Cardiac muscle cell (in vitro differentiated cells and primary cell): Measurements from ENCODE around the gene GAS2. TPM values are rescaled to one million over a fixed set of nuclear protein-coding genes. Genes with fewer than 3 reads are reported as not detected.

ENCODE experiments used
- DNase-seq, 2 donors: peaks; one replicate each; pipeline versions ENCODE4 v3.0.0 to v3.0.0-alpha.2; 2010 to 2017; ENCODE audit warnings: low read depth in 1 of 2, low spot score in 1 of 2
- H3K27ac ChIP-seq: fragments of 200-600 bp; sonication (generic); 2 replicates; pipeline ENCODE4 v1.5.1; 2016
- H3K27me3 ChIP-seq: fragments of 200-600 bp; sonication (generic); 2 replicates; pipeline ENCODE4 v1.6.0; 2016; ENCODE audit warnings: control low read depth
- H3K36me3 ChIP-seq: fragments of 200-600 bp; sonication (generic); 2 replicates; pipeline ENCODE4 v1.5.1; 2016; ENCODE audit warnings: control low read depth
- H3K4me1 ChIP-seq: fragments of 200-600 bp; sonication (generic); 2 replicates; pipeline ENCODE4 v1.8.1; 2017; ENCODE audit warnings: low read depth, mild to moderate bottlenecking, mixed run types
- H3K4me3 ChIP-seq: fragments of 200-600 bp; sonication (generic); 2 replicates; pipeline ENCODE4 v1.5.1; 2016; ENCODE audit warnings: mild to moderate bottlenecking
- H3K9me3 ChIP-seq: fragments of 200-600 bp; sonication (generic); 2 replicates; pipeline ENCODE4 v1.5.1; 2017; ENCODE audit warnings: low read depth, mild to moderate bottlenecking, control low read depth
- polyA plus RNA-seq: library from polyadenylated mRNA; unstranded; fragments of >200 nt; fragmentation: Nextera tagmentation; extraction: Ambion mirVana; gene quantifications from 2 replicates; pipeline ENCODE4 v1.2.1, GENCODE V29; 2016
- total RNA-seq: library from RNA; depleted of rRNA; stranded (reverse); fragments of >200 nt; gene quantifications from 2 replicates; pipeline ENCODE4 v1.2.3, GENCODE V29; 2016
- TF ChIP-seq, protein P1 (sequence below): IDR thresholded peaks from 2 replicates; pipeline ENCODE4 v1.5.1; 2012; ENCODE audit warnings: low read depth, mild to moderate bottlenecking, low read length

The GAS2 gene
- total and polyA plus RNA-seq, 2 experiments from 2014 or later: 6.2 to 9.6 TPM

DNA sequence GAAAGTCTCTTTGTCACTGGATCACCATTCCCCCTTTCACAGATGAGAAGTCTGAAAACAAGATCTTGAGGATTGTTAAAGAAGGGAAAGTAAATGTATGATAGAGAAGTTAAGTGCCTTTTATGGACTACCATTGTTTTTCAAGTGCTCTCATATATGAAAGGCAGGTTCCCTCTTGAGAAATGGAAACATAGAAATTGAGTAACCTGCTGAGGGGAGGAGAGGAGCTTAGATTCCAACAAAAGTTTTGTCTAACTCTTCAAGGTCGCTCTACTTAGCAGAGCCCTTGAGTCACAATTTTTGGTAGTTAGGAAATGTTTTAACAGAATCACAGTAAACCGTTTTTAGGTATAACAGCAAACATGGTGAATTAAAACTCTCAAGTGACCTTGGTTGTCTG is 83.1 kb downstream of the GAS2 start:
- Histone ChIP-seq H3K4me3 (no peak overlapping the region), H3K9me3 (no peaks in the 10 kb centered on the region), H3K27ac (no peak overlapping the region), H3K4me1 (no peaks in the 10 kb centered on the region), H3K27me3 (no peaks in the 10 kb centered on the region), H3K36me3 (no peaks in the 10 kb centered on the region)
- TF ChIP-seq, protein P1, sequence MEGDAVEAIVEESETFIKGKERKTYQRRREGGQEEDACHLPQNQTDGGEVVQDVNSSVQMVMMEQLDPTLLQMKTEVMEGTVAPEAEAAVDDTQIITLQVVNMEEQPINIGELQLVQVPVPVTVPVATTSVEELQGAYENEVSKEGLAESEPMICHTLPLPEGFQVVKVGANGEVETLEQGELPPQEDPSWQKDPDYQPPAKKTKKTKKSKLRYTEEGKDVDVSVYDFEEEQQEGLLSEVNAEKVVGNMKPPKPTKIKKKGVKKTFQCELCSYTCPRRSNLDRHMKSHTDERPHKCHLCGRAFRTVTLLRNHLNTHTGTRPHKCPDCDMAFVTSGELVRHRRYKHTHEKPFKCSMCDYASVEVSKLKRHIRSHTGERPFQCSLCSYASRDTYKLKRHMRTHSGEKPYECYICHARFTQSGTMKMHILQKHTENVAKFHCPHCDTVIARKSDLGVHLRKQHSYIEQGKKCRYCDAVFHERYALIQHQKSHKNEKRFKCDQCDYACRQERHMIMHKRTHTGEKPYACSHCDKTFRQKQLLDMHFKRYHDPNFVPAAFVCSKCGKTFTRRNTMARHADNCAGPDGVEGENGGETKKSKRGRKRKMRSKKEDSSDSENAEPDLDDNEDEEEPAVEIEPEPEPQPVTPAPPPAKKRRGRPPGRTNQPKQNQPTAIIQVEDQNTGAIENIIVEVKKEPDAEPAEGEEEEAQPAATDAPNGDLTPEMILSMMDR: no peak
- no peak for DNase-seq

DNA sequence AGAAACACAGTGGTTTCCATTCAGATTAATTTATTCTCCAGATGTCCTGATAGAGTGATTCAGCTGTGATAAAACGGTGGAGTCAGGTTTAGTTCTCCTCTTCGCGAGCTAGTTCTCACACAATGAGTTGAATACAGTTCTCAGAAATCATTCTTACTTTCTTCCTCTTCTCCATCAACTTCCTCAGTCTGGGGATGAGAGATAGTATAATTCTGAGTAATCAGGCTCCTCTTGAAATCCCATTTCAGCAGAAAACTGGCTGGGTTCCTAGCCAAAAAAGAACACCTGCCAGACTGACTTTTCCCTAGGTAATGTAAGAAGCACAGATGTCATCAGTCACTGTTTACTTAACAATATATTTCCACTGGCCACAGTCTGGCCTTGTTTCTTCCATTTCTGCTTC is 86.5 kb downstream of the GAS2 start:
- TF ChIP-seq, protein P1: no peak
- H3K27ac ChIP-seq: no peak overlapping the region
- no peaks in the 10 kb centered on the region for H3K4me1 ChIP-seq
- no peaks in the 10 kb centered on the region for H3K27me3 ChIP-seq
- no peaks in the 10 kb centered on the region for H3K9me3 ChIP-seq
- no peak overlapping the region for H3K4me3 ChIP-seq
- no peak for DNase-seq
- H3K36me3 ChIP-seq: no peaks in the 10 kb centered on the region

DNA sequence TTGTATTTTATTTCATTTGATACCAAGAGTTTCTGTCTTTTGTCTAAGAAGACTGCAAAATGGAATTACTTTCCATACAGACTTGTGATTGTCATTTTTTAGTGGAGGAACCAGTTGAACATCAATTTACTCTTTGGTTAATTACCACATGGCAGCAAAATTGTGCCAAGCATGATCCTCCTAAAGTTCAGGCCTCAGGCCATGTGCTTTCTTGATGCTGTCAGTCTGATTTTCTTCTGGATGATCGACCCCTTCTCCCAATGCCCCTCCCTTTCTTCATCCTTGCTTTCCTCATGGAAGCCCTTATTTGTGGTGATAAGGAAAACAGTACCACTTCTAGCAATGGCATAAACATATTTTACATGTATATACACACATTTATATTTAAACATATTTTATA is 87.0 kb downstream of the GAS2 start:
- no peak overlapping the region for H3K27ac ChIP-seq
- no peak for DNase-seq
- H3K4me3 ChIP-seq: no peak overlapping the region
- H3K4me1 ChIP-seq: no peaks in the 10 kb centered on the region
- H3K27me3 ChIP-seq: no peaks in the 10 kb centered on the region
- TF ChIP-seq, protein P1: no peak
- no peaks in the 10 kb centered on the region for H3K36me3 ChIP-seq
- no peaks in the 10 kb centered on the region for H3K9me3 ChIP-seq

DNA sequence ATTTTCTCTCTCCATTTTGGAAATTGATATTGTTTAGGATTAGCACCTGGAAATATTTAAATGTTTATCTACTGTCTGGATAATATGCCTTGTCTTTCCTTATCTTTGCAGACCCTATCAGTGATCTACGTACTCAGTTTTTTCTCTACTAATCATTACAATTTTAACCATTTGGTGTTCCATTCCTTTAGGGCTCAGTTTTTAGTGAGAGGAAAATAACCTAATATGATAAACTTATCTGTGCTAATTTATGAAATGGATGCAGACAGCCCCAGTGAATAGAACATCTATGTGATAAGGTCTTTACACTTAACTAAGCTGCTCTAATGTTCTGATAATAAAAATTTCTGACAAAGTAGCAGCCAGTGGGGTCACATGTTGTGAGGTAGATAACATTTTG is 94.7 kb downstream of the GAS2 start:
- H3K27ac ChIP-seq: no peak overlapping the region
- H3K9me3 ChIP-seq: no peaks in the 10 kb centered on the region
- no peaks in the 10 kb centered on the region for H3K36me3 ChIP-seq
- no peak overlapping the region for H3K4me3 ChIP-seq
- no peaks in the 10 kb centered on the region for H3K27me3 ChIP-seq
- DNase-seq: no peak
- H3K4me1 ChIP-seq: no peaks in the 10 kb centered on the region
- TF ChIP-seq, protein P1: no peak

DNA sequence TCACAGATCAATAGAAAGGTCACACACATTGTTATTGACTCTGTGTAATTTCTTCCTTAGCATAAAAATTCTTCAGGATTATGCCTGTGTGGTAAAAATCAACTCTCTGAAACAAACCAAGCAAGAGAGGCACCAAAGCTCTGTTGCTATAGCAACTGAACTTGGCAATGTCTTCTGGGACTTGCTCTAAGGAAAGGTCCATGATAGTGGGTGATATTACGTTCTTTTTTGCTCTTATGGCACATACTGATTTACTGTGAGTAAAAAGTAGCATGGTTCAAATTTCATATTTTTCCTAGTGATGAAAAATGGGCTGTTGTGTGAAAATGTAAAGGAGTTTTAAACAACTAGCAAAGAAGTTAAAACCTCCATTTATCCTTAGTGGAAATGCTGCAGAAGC is 96.8 kb downstream of the GAS2 start:
- Histone ChIP-seq H3K4me1 (no peaks in the 10 kb centered on the region), H3K27me3 (no peaks in the 10 kb centered on the region), H3K36me3 (no peaks in the 10 kb centered on the region), H3K9me3 (no peaks in the 10 kb centered on the region), H3K27ac (no peak overlapping the region), H3K4me3 (no peak overlapping the region)
- no peak for DNase-seq
- TF ChIP-seq, protein P1: no peak

DNA sequence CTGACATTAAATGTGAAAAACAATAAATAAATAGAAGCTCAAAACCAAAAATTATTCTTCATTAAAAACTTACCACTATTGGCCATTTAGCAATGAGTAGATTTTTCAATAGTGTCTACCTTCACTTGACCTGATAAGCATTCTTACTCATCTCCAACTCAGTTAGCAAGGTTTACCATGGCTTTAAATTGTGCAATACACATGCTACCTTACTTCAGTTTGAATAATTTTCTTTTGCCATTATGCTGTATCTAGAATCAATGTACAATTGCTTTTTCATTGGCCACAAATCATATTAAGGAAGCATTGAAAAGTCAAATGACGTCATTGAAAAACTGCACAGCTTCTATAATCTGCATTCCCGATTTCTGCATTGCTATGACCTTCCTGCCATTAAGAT is 98.3 kb downstream of the GAS2 start:
- H3K36me3 ChIP-seq: no peaks in the 10 kb centered on the region
- TF ChIP-seq, protein P1: no peak
- no peak for DNase-seq

More for the DNA sequence above, 98.3 kb downstream of the GAS2 start:
- H3K27ac ChIP-seq: no peak overlapping the region
- no peaks in the 10 kb centered on the region for H3K27me3 ChIP-seq
- H3K4me1 ChIP-seq: no peaks in the 10 kb centered on the region
- H3K4me3 ChIP-seq: no peak overlapping the region
- H3K9me3 ChIP-seq: no peaks in the 10 kb centered on the region
